ENCODE results near the gene RCOR1.

DNA sequence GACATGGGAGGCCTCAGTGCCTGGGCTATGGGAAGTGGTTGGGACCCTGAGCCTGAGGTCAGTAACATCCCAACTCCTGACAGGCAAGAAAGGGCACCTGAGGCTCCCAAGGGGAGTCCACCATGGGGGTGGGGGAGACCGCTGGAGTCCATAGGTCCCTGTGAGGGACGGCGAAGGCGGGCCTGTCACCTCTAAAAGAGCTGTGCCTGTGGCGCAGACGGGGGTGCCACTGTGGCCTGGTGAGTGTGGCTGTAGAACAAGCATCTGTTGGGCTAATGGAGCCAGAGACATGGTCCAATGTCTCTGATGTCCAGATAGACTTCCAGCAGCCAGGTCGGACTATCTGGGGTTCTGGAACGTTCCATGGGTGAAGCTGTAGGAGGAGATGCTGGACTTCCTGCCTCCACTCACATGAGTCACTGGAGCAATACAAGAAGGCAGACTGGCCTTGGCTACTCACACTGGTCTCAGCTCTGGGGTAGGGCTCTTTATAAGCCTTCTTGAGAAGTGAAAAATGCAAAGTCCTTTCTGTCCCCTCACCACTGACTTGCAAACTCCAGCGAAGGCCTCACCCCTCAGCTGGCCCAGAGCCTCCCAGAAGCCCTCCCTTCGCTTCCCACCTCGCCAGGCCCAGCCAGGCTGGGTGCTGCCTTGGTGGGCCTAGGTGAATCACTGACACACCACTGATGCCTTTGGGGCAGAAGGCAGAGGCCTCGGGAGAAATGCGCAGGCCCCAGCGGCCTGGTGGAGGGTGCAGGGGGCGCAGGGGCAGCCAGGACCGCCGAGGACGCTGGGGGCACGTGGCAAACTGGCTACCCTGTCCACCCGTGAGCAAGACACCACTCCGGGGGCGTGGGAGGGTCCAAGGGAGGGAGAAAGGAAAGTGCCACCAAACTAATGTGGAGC is 183.7 kb downstream of the RCOR1 start:
- TF ChIP-seq, protein P1, sequence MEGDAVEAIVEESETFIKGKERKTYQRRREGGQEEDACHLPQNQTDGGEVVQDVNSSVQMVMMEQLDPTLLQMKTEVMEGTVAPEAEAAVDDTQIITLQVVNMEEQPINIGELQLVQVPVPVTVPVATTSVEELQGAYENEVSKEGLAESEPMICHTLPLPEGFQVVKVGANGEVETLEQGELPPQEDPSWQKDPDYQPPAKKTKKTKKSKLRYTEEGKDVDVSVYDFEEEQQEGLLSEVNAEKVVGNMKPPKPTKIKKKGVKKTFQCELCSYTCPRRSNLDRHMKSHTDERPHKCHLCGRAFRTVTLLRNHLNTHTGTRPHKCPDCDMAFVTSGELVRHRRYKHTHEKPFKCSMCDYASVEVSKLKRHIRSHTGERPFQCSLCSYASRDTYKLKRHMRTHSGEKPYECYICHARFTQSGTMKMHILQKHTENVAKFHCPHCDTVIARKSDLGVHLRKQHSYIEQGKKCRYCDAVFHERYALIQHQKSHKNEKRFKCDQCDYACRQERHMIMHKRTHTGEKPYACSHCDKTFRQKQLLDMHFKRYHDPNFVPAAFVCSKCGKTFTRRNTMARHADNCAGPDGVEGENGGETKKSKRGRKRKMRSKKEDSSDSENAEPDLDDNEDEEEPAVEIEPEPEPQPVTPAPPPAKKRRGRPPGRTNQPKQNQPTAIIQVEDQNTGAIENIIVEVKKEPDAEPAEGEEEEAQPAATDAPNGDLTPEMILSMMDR (IDR thresholded peaks at IDR 0.05), result no peak
- TF ChIP-seq EP300 (IDR thresholded peaks at IDR 0.05; ENCODE audit: low read depth) (no peak), POLR2A (IDR thresholded peaks at IDR 0.05) (peak; percentile 23)

All from transverse colon (tissue), 3 donors.